IMR-90 (cell line): ENCODE data around the gene CERT1. TPM values are rescaled to one million over a fixed set of nuclear protein-coding genes. Genes with fewer than 3 reads are reported as not detected.

Experiments
- ATAC-seq: fragments of 200-7000 bp; cut with Tn5 transposase; 2 replicates; pipeline ENCODE4 v1.9.1; 2020; ENCODE audit warnings: low read depth, mild to moderate bottlenecking, moderate library complexity
- BruUV-seq: library from RNA; stranded (reverse); fragments of 400-500 nt; replicated peaks from 2 replicates; lab custom pipeline; 2021; lab: Mats Ljungman, UMichigan
- CTCF ChIA-PET: fragments of 300-600 bp; formaldehyde crosslinking; extraction: SDS; loops from one replicate; lab custom pipeline; 2021; ENCODE audit warnings: antibody characterized with exemption; lab: Yijun Ruan, JAX
- POLR2A ChIA-PET: fragments of 300-600 bp; sonication (Branson Sonifier 250); formaldehyde crosslinking; loops from one replicate; lab custom pipeline; 2022; ENCODE audit warnings: antibody characterized with exemption; ENCODE audit not compliant: unreplicated experiment; lab: Charles Lee
- DNase-seq: peaks from one replicate; pipeline ENCODE4 v3.0.0; 2013
- H2AFZ ChIP-seq: replicated peaks from 2 replicates; pipeline ENCODE3; 2013; ENCODE audit warnings: low read length, mild to moderate bottlenecking; ENCODE audit not compliant: poor library complexity
- H2AK5ac ChIP-seq: 2 replicates; pipeline ENCODE4 v1.6.1; 2013; ENCODE audit warnings: low read depth, low read length, inconsistent platforms
- H2AK9ac ChIP-seq: replicated peaks from 2 replicates; pipeline ENCODE3; 2013; ENCODE audit warnings: mild to moderate bottlenecking, low read depth, low read length, moderate library complexity; ENCODE audit not compliant: poor library complexity
- H2BK120ac ChIP-seq: 2 replicates; pipeline ENCODE4 v1.6.1; 2013; ENCODE audit warnings: low read depth, low read length, inconsistent platforms
- H2BK15ac ChIP-seq: 3 replicates; pipeline ENCODE4 v1.6.1; 2013; ENCODE audit warnings: low read depth, low read length, inconsistent platforms
- H2BK20ac ChIP-seq: 2 replicates; pipeline ENCODE4 v1.6.1; 2013; ENCODE audit warnings: low read depth, mild to moderate bottlenecking, inconsistent platforms, low read length, moderate library complexity
- H2BK5ac ChIP-seq: 2 replicates; pipeline ENCODE4 v1.6.1; 2013; ENCODE audit warnings: mild to moderate bottlenecking, low read depth, low read length, inconsistent platforms; ENCODE audit not compliant: poor library complexity, severe bottlenecking
- H3K14ac ChIP-seq: replicated peaks from 2 replicates; pipeline ENCODE4 v1.6.1; 2013; ENCODE audit warnings: low read depth, low read length, inconsistent platforms
- H3K18ac ChIP-seq: 2 replicates; pipeline ENCODE4 v1.6.1; 2013; ENCODE audit warnings: low read depth, low read length, control low read depth
- H3K23ac ChIP-seq: 2 replicates; pipeline ENCODE4 v1.6.1; 2013; ENCODE audit warnings: low read depth, low read length, inconsistent platforms
- H3K27ac ChIP-seq: 2 replicates; pipeline ENCODE4 v1.5.1; 2013; ENCODE audit warnings: mild to moderate bottlenecking, control low read depth, low read length; ENCODE audit not compliant: insufficient read depth
- H3K27me3 ChIP-seq: 2 replicates; pipeline ENCODE4 v1.6.1; 2013; ENCODE audit warnings: low read length; ENCODE audit not compliant: control insufficient read depth, insufficient read depth
- H3K36me3 ChIP-seq: 2 replicates; pipeline ENCODE4 v1.6.1; 2013; ENCODE audit warnings: low read length, mixed read lengths; ENCODE audit not compliant: control insufficient read depth, insufficient read depth
- H3K4ac ChIP-seq: 2 replicates; pipeline ENCODE4 v1.6.1; 2013; ENCODE audit warnings: low read depth, low read length, inconsistent platforms
- H3K4me1 ChIP-seq: 2 replicates; pipeline ENCODE4 v1.6.1; 2013; ENCODE audit warnings: low read length, mixed read lengths; ENCODE audit not compliant: control insufficient read depth, insufficient read depth
- H3K4me2 ChIP-seq: 2 replicates; pipeline ENCODE4 v1.6.1; 2013; ENCODE audit warnings: low read depth, mild to moderate bottlenecking, control low read depth, low read length, moderate library complexity
- H3K4me3 ChIP-seq: 2 replicates; pipeline ENCODE4 v1.5.1; 2013; ENCODE audit warnings: low read depth, mild to moderate bottlenecking, control low read depth, low read length, moderate library complexity; ENCODE audit not compliant: insufficient read depth
- H3K56ac ChIP-seq: 2 replicates; pipeline ENCODE4 v1.6.1; 2013; ENCODE audit warnings: low read length, inconsistent platforms; ENCODE audit not compliant: insufficient read depth; ENCODE audit errors: extremely low read depth
- H3K79me1 ChIP-seq, 2 experiments: 2 replicates each; pipeline ENCODE4 v1.6.1; 2013; ENCODE audit warnings: low read length in 2 of 2, inconsistent platforms in 1 of 2, low read depth in 1 of 2
- H3K9ac ChIP-seq: 2 replicates; pipeline ENCODE4 v1.6.1; 2013; ENCODE audit warnings: low read depth, low read length, control low read depth
- H3K9me1 ChIP-seq: 2 replicates; pipeline ENCODE4 v1.6.1; 2013; ENCODE audit warnings: low read length, inconsistent platforms; ENCODE audit not compliant: insufficient read depth
- H3K9me3 ChIP-seq: 2 replicates; pipeline ENCODE4 v1.6.1; 2013; ENCODE audit warnings: low read length; ENCODE audit not compliant: control insufficient read depth, insufficient read depth
- H4K20me1 ChIP-seq: 2 replicates; pipeline ENCODE4 v1.6.1; 2013; ENCODE audit warnings: low read length, inconsistent platforms; ENCODE audit not compliant: insufficient read depth
- H4K5ac ChIP-seq: 2 replicates; pipeline ENCODE4 v1.6.1; 2013; ENCODE audit warnings: mild to moderate bottlenecking, low read depth, low read length, control low read depth
- H4K8ac ChIP-seq, 2 experiments: 2 replicates each; pipeline ENCODE4 v1.6.1; 2013; ENCODE audit warnings: low read depth in 2 of 2, low read length in 2 of 2, control low read depth in 1 of 2, inconsistent platforms in 1 of 2
- H4K91ac ChIP-seq: 2 replicates; pipeline ENCODE4 v1.6.1; 2013; ENCODE audit warnings: low read depth, low read length, inconsistent platforms; ENCODE audit not compliant: insufficient read depth
- CEBPB ChIP-seq: IDR thresholded peaks from 2 replicates; pipeline ENCODE4 v1.6.1; 2012; ENCODE audit warnings: low read depth, low read length, improper control_type of control experiment
- CHD1 ChIP-seq: IDR thresholded peaks from 2 replicates; pipeline ENCODE4 v1.6.1; 2012; ENCODE audit warnings: low read depth, low read length, improper control_type of control experiment
- CTCF ChIP-seq: conservative IDR thresholded peaks from 2 replicates; pipeline ENCODE4 v1.5.1; 2012; ENCODE audit warnings: mild to moderate bottlenecking, low read depth, low read length, improper control_type of control experiment
- ELK1 ChIP-seq: fragments of 150-350 bp; IDR thresholded peaks from 2 replicates; pipeline ENCODE4 v1.6.1; 2016; ENCODE audit warnings: low read depth, mild to moderate bottlenecking, low read length, moderate library complexity, borderline replicate concordance
- MAZ ChIP-seq: IDR thresholded peaks from 2 replicates; pipeline ENCODE4 v1.6.1; 2012; ENCODE audit warnings: low read depth, mild to moderate bottlenecking, low read length, improper control_type of control experiment, moderate library complexity, borderline replicate concordance
- RCOR1 ChIP-seq: IDR thresholded peaks from 2 replicates; pipeline ENCODE4 v1.6.1; 2012; ENCODE audit warnings: mild to moderate bottlenecking, low read length, improper control_type of control experiment; ENCODE audit not compliant: insufficient replicate concordance
- USF2 ChIP-seq: fragments of 150-350 bp; IDR thresholded peaks from 2 replicates; pipeline ENCODE4 v1.6.1; 2017; ENCODE audit warnings: mild to moderate bottlenecking, antibody characterized with exemption, low read length, low read depth
- WGBS, 2 experiments: methylation state at CpG; one replicate each; pipeline versions ENCODE4 v1.1.5 to v1.1.7; 2013; ENCODE audit warnings: missing lambda C conversion rate in 2 of 2; ENCODE audit not compliant: insufficient read length in 1 of 2; ENCODE audit errors: extremely low coverage in 2 of 2; 5-methylcytosine and 5-hydroxymethylcytosine counted together
- dilution Hi-C: fragments of 300-500 bp; cut with HindIII; formaldehyde crosslinking; loops from one replicate; pipeline ENCODE4 v1.14.3; 2018; ENCODE audit warnings: low sequenced_read_pairs; ENCODE audit not compliant: unreplicated experiment
- in situ Hi-C: fragments of 300-500 bp; cut with MboI; formaldehyde crosslinking; loops from 3 replicates; pipeline ENCODE4 v1.14.3; 2019; ENCODE audit warnings: low sequenced_read_pairs, inconsistent platforms, mixed read lengths
- intact Hi-C: fragments of 100-400 bp; cut with micrococcal nuclease; formaldehyde crosslinking; loops from 2 replicates; pipeline ENCODE4 v1.10.0; 2022
- polyA plus RNA-seq, 3 experiments: library from polyadenylated mRNA; depleted of rRNA; stranded (reverse); fragments of >200 nt; gene quantifications; 2 replicates each; pipeline ENCODE4 v1.2.3, GENCODE V29; 2012; ENCODE audit warnings: low replicate concordance in 1 of 3
- total RNA-seq: library from RNA; depleted of rRNA; stranded (reverse); fragments of >200 nt; gene quantifications from 2 replicates; pipeline ENCODE4 v1.2.3, GENCODE V29; 2012

Gene CERT1
- total and polyA plus RNA-seq, 2 of the 4 experiments (the other 2 are of a cell fraction) = 7.2 TPM

- peaks cover 2% of the 10 kb centered on the region for H3K36me3 ChIP-seq
- H2BK15ac ChIP-seq = no peak overlapping the region
- ATAC-seq = no peak
- H3K4me2 ChIP-seq = no peak overlapping the region
- no peak overlapping the region for H3K23ac ChIP-seq
- H4K91ac ChIP-seq = no peak overlapping the region
- no peak overlapping the region for H2BK5ac ChIP-seq
- H2AK9ac ChIP-seq = no peak overlapping the region
- ChIA-PET CTCF (no interaction called here), POLR2A (no interaction called here)
- H4K20me1 ChIP-seq = peaks cover 9% of the 10 kb centered on the region; the same call in 1 of the 2 replicates
- H3K79me1 ChIP-seq = peaks cover 3 to 30% of the 10 kb centered on the region in 2 experiments; a peak in 3 of 4 replicates
- H3K56ac ChIP-seq = no peak overlapping the region
- no peak overlapping the region for H2BK120ac ChIP-seq
- H4K5ac ChIP-seq = no peak overlapping the region
- H3K9me3 ChIP-seq = no peaks in the 10 kb centered on the region
- DNase-seq = no peak
- no peak overlapping the region for H3K9ac ChIP-seq
- no TSS peak for BruUV-seq
- no peaks in the 10 kb centered on the region for H3K4me1 ChIP-seq
- no CpG with 5 or more reads among the region's 2 CpGs for WGBS, 2 experiments
- H2AK5ac ChIP-seq = no peak overlapping the region
- H3K27ac ChIP-seq = no peak overlapping the region
- intact Hi-C loops = no loop called here
- no peaks in the 10 kb centered on the region for H3K9me1 ChIP-seq
- H3K27me3 ChIP-seq = no peaks in the 10 kb centered on the region
- H3K14ac ChIP-seq = no peak overlapping the region
- no peak overlapping the region for H2AFZ ChIP-seq
- no peak overlapping the region for H4K8ac ChIP-seq
- H3K4me3 ChIP-seq = no peak overlapping the region
- H3K4ac ChIP-seq = no peak overlapping the region
- TF ChIP-seq MAZ = no peak
- TF ChIP-seq ELK1 = no peak
- no peak for TF ChIP-seq RCOR1
- no peak for TF ChIP-seq CEBPB
- TF ChIP-seq CHD1 = no peak
- TF ChIP-seq CTCF = no peak
- TF ChIP-seq USF2 = no peak
- in situ Hi-C loops = no loop called here
- H3K18ac ChIP-seq = no peak overlapping the region
- H2BK20ac ChIP-seq = no peak overlapping the region
- dilution Hi-C loops = no loop called here
These were observed 19.8 kb downstream of the CERT1 start for GRCh38 chr5:75491621-75492020.
